COLO668 (cell line): ENCODE results near the gene RFX8.
A peak's percentile ranks its signal among the peaks of the same experiment; 100 is the strongest.
"Not testable (repeated sequence)": the region's sequence is repeated elsewhere in the genome, so short reads cannot be mapped to it uniquely, and the experiment has no call there.

Experiments used
- DNase-seq: peaks from one replicate; lab custom pipeline; 2025; ENCODE audit not compliant: unreplicated experiment; lab: John Stamatoyannopoulos, UW

RFX8 gene

GRCh38 chr2:101442667-101443061 is 32.2 kb downstream of the RFX8 start:
- DNase-seq, result no peak

- DNase-seq, result no peak
These were observed 32.8 kb downstream of the RFX8 start for GRCh38 chr2:101442042-101442666.

GRCh38 chr2:101440127-101440738 is 34.7 kb downstream of the RFX8 start:
- no peak for DNase-seq

GRCh38 chr2:101439716-101440115 is 35.2 kb downstream of the RFX8 start:
- DNase-seq, result no peak

- not testable (repeated sequence) for DNase-seq
These were observed 36.4 kb downstream of the RFX8 start for GRCh38 chr2:101438555-101438954.

GRCh38 chr2:101435001-101435862 is 39.7 kb downstream of the RFX8 start:
- no peak for DNase-seq

GRCh38 chr2:101433465-101433864 is 41.4 kb downstream of the RFX8 start:
- DNase-seq, result no peak

GRCh38 chr2:101432411-101433181 is 42.3 kb downstream of the RFX8 start:
- DNase-seq, result no peak

- no peak for DNase-seq
These were observed 43.4 kb downstream of the RFX8 start for GRCh38 chr2:101431486-101431885.

- no peak for DNase-seq
These were observed 44.8 kb downstream of the RFX8 start for GRCh38 chr2:101430156-101430555.

- no peak for DNase-seq
These were observed 45.5 kb downstream of the RFX8 start for GRCh38 chr2:101429453-101429852.

GRCh38 chr2:101428422-101429176 is 46.3 kb downstream of the RFX8 start:
- no peak for DNase-seq

GRCh38 chr2:101427743-101428142 is 47.2 kb downstream of the RFX8 start:
- DNase-seq, result no peak

- no peak for DNase-seq
These were observed 47.7 kb downstream of the RFX8 start for GRCh38 chr2:101427240-101427639.

GRCh38 chr2:101426822-101427221 is 48.1 kb downstream of the RFX8 start:
- no peak for DNase-seq

GRCh38 chr2:101420623-101421022 is 54.3 kb downstream of the RFX8 start:
- DNase-seq, result no peak

GRCh38 chr2:101419096-101419663 is 55.7 kb downstream of the RFX8 start:
- DNase-seq, result peak; percentile 55

- DNase-seq, result no peak
These were observed 56.3 kb downstream of the RFX8 start for GRCh38 chr2:101418460-101419095.

GRCh38 chr2:101416609-101417008 is 58.3 kb downstream of the RFX8 start:
- DNase-seq, result no peak

- no peak for DNase-seq
These were observed 59.0 kb downstream of the RFX8 start for GRCh38 chr2:101415884-101416283.
